Measurements from ENCODE around the gene TJP3.
A peak's percentile ranks its signal among the peaks of the same experiment; 100 is the strongest.
"Not testable (repeated sequence)": the region's sequence is repeated elsewhere in the genome, so short reads cannot be mapped to it uniquely, and the experiment has no call there.

TJP3 gene

GRCh38 chr19:3752492-3752891 is 44.3 kb downstream of the TJP3 start:
- H3K4me1 ChIP-seq (ENCODE audit: control insufficient read depth, insufficient read depth, low read length, poor library complexity, severe bottlenecking), result no peaks in the 10 kb centered on the region
- no peak overlapping the region for H3K4me3 ChIP-seq (ENCODE audit: extremely low read depth, insufficient read depth, low read length, poor library complexity, severe bottlenecking)
- 97 to 98% methylated on average over 23 to 24 of the region's 25 CpGs for WGBS, 2 experiments (ENCODE audit: insufficient coverage in 2 of 2)
- no peak overlapping the region for H3K27ac ChIP-seq (ENCODE audit: low read depth, low read length, severe bottlenecking)
- peaks cover 30% of the 10 kb centered on the region for H3K36me3 ChIP-seq (ENCODE audit: control insufficient read depth, insufficient read depth, low read length)
- no peaks in the 10 kb centered on the region for H3K9me3 ChIP-seq (ENCODE audit: control insufficient read depth, low read length)

GRCh38 chr19:3753631-3754410 is 45.6 kb downstream of the TJP3 start:
- no peak overlapping the region for H3K4me3 ChIP-seq (ENCODE audit: extremely low read depth, insufficient read depth, low read length, poor library complexity, severe bottlenecking)
- H3K36me3 ChIP-seq (ENCODE audit: control insufficient read depth, insufficient read depth, low read length), result peaks cover 40% of the 10 kb centered on the region
- no peaks in the 10 kb centered on the region for H3K9me3 ChIP-seq (ENCODE audit: control insufficient read depth, low read length)
- 95 to 96% methylated on average over 29 to 51 of the region's 51 CpGs for WGBS, 2 experiments (ENCODE audit: insufficient coverage in 2 of 2)
- H3K4me1 ChIP-seq (ENCODE audit: control insufficient read depth, insufficient read depth, low read length, poor library complexity, severe bottlenecking), result no peaks in the 10 kb centered on the region
- H3K27ac ChIP-seq (ENCODE audit: low read depth, low read length, severe bottlenecking), result no peak overlapping the region

- H3K4me1 ChIP-seq (ENCODE audit: control insufficient read depth, insufficient read depth, low read length, poor library complexity, severe bottlenecking); H3K4me3 ChIP-seq (ENCODE audit: extremely low read depth, insufficient read depth, low read length, poor library complexity, severe bottlenecking); H3K27ac ChIP-seq (ENCODE audit: low read depth, low read length, severe bottlenecking); H3K9me3 ChIP-seq (ENCODE audit: control insufficient read depth, low read length): not testable (repeated sequence)
- H3K36me3 ChIP-seq (ENCODE audit: control insufficient read depth, insufficient read depth, low read length), result peaks cover 32% of the 10 kb centered on the region
- 93 to 97% methylated on average over 5 to 6 of the region's 7 CpGs for WGBS, 2 experiments (ENCODE audit: insufficient coverage in 2 of 2)
These were observed 49.5 kb downstream of the TJP3 start for GRCh38 chr19:3757705-3758104.

- 96% methylated on average over 11 to 13 of the region's 13 CpGs for WGBS, 2 experiments (ENCODE audit: insufficient coverage in 2 of 2)
- H3K9me3 ChIP-seq (ENCODE audit: control insufficient read depth, low read length); H3K27ac ChIP-seq (ENCODE audit: low read depth, low read length, severe bottlenecking); H3K4me1 ChIP-seq (ENCODE audit: control insufficient read depth, insufficient read depth, low read length, poor library complexity, severe bottlenecking); H3K4me3 ChIP-seq (ENCODE audit: extremely low read depth, insufficient read depth, low read length, poor library complexity, severe bottlenecking): not testable (repeated sequence)
- peaks cover 30% of the 10 kb centered on the region for H3K36me3 ChIP-seq (ENCODE audit: control insufficient read depth, insufficient read depth, low read length)
These were observed 50.1 kb downstream of the TJP3 start for GRCh38 chr19:3758297-3758696.

GRCh38 chr19:3759482-3760254 is 51.5 kb downstream of the TJP3 start:
- Histone ChIP-seq H3K36me3 (ENCODE audit: control insufficient read depth, insufficient read depth, low read length) (peaks cover 30% of the 10 kb centered on the region), H3K9me3 (ENCODE audit: control insufficient read depth, low read length) (no peaks in the 10 kb centered on the region), H3K4me1 (ENCODE audit: control insufficient read depth, insufficient read depth, low read length, poor library complexity, severe bottlenecking) (no peaks in the 10 kb centered on the region), H3K27ac (ENCODE audit: low read depth, low read length, severe bottlenecking) (no peak overlapping the region), H3K4me3 (ENCODE audit: extremely low read depth, insufficient read depth, low read length, poor library complexity, severe bottlenecking) (no peak overlapping the region)
- 95 to 96% methylated on average over 15 to 16 of the region's 19 CpGs for WGBS, 2 experiments (ENCODE audit: insufficient coverage in 2 of 2)

- peak overlapping the region; percentile 97 for H3K4me3 ChIP-seq (ENCODE audit: extremely low read depth, insufficient read depth, low read length, poor library complexity, severe bottlenecking)
- no peaks in the 10 kb centered on the region for H3K4me1 ChIP-seq (ENCODE audit: control insufficient read depth, insufficient read depth, low read length, poor library complexity, severe bottlenecking)
- peaks cover 35% of the 10 kb centered on the region for H3K36me3 ChIP-seq (ENCODE audit: control insufficient read depth, insufficient read depth, low read length)
- H3K9me3 ChIP-seq (ENCODE audit: control insufficient read depth, low read length), result no peaks in the 10 kb centered on the region
- peak overlapping the region; percentile 16 for H3K27ac ChIP-seq (ENCODE audit: low read depth, low read length, severe bottlenecking)
- WGBS, 2 experiments (ENCODE audit: insufficient coverage in 2 of 2), result 37 to 58% methylated on average over 5 to 6 of the region's 7 CpGs
These were observed 52.7 kb downstream of the TJP3 start for GRCh38 chr19:3760871-3761361.

- H3K27ac ChIP-seq (ENCODE audit: low read depth, low read length, severe bottlenecking), result peak within 1 kb of the TSS; percentile 93
- peak within 1 kb of the TSS; percentile 97 for H3K4me3 ChIP-seq (ENCODE audit: extremely low read depth, insufficient read depth, low read length, poor library complexity, severe bottlenecking)
- no peaks in the 10 kb centered on the region for H3K9me3 ChIP-seq (ENCODE audit: control insufficient read depth, low read length)
- H3K4me1 ChIP-seq (ENCODE audit: control insufficient read depth, insufficient read depth, low read length, poor library complexity, severe bottlenecking), result no peaks in the 10 kb centered on the region
- 6 to 12% methylated on average over 29 to 38 of the region's 45 CpGs for WGBS, 2 experiments (ENCODE audit: insufficient coverage in 2 of 2)
- H3K36me3 ChIP-seq (ENCODE audit: control insufficient read depth, insufficient read depth, low read length), result peaks cover 35% of the 10 kb centered on the region
These were observed 53.4 kb downstream of the TJP3 start, which contains the start of gene APBA3 for GRCh38 chr19:3761382-3762129. APBA3 (minus strand) TSS chr19:3761692; CDS start chr19:3760264, 1,428 bp downstream.

- H3K4me3 ChIP-seq (ENCODE audit: extremely low read depth, insufficient read depth, low read length, poor library complexity, severe bottlenecking), result peak overlapping the region; percentile 61
- no peaks in the 10 kb centered on the region for H3K9me3 ChIP-seq (ENCODE audit: control insufficient read depth, low read length)
- no CpG with 5 or more reads among the region's 1 CpG for WGBS, 2 experiments (ENCODE audit: insufficient coverage in 2 of 2)
- peaks cover 34% of the 10 kb centered on the region for H3K36me3 ChIP-seq (ENCODE audit: control insufficient read depth, insufficient read depth, low read length)
- peak overlapping the region; percentile 93 for H3K27ac ChIP-seq (ENCODE audit: low read depth, low read length, severe bottlenecking)
- no peaks in the 10 kb centered on the region for H3K4me1 ChIP-seq (ENCODE audit: control insufficient read depth, insufficient read depth, low read length, poor library complexity, severe bottlenecking)
These were observed 53.9 kb downstream of the TJP3 start for GRCh38 chr19:3762130-3762473.

- H3K9me3 ChIP-seq (ENCODE audit: control insufficient read depth, low read length), result no peaks in the 10 kb centered on the region
- H3K27ac ChIP-seq (ENCODE audit: low read depth, low read length, severe bottlenecking), result peak within 1 kb of the TSS; percentile 93
- WGBS, 2 experiments (ENCODE audit: insufficient coverage in 2 of 2), result 6% methylated on average over 33 to 37 of the region's 47 CpGs
- H3K4me1 ChIP-seq (ENCODE audit: control insufficient read depth, insufficient read depth, low read length, poor library complexity, severe bottlenecking), result no peaks in the 10 kb centered on the region
- H3K36me3 ChIP-seq (ENCODE audit: control insufficient read depth, insufficient read depth, low read length), result peaks cover 35% of the 10 kb centered on the region
- H3K4me3 ChIP-seq (ENCODE audit: extremely low read depth, insufficient read depth, low read length, poor library complexity, severe bottlenecking), result peak within 1 kb of the TSS; percentile 97
These were observed 54.6 kb downstream of the TJP3 start, which contains the start of gene MRPL54 for GRCh38 chr19:3762501-3763459. MRPL54 (plus strand) TSS chr19:3762682; CDS start chr19:3762701, 19 bp downstream.

Data from mesodermal cell (in vitro differentiated cells).